Measurements from ENCODE around the gene TP53I3.

- no peak for TF ChIP-seq CTCF (conservative IDR thresholded peaks at IDR 0.05; ENCODE audit: low read depth, low read length)
- no peak for TF ChIP-seq CEBPB (IDR thresholded peaks at IDR 0.05; ENCODE audit: low read depth, low read length)
- no peak for TF ChIP-seq POLR2A (IDR thresholded peaks at IDR 0.05; ENCODE audit: low read depth, low read length)
Measured at GRCh38 chr2:24086241-24086640, 1.6 kb upstream of the TP53I3 start.
